Measurements from ENCODE around the gene SLC6A2.

DNA sequence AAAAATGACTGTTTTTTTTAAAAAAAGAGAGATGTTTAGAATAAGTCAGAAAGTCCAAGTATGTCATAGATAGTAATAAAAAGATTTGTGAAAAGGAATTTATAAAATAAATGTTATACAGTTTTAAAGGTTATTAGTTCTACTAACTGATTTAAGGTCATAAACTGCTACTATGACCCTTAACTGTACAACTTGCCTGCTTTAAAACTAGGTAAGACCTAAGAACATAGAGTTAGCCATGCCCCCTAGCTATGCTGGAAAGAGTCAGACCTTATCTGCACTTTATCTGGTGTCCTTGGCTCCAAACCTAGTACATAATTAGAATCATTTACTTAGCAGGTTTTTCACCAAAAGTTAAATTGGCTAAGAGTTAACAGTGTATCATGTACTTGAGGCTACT is 23.5 kb upstream of the SLC6A2 start:
- TF ChIP-seq POLR2A (IDR thresholded peaks at IDR 0.05), result no peak
- TF ChIP-seq, protein P1, sequence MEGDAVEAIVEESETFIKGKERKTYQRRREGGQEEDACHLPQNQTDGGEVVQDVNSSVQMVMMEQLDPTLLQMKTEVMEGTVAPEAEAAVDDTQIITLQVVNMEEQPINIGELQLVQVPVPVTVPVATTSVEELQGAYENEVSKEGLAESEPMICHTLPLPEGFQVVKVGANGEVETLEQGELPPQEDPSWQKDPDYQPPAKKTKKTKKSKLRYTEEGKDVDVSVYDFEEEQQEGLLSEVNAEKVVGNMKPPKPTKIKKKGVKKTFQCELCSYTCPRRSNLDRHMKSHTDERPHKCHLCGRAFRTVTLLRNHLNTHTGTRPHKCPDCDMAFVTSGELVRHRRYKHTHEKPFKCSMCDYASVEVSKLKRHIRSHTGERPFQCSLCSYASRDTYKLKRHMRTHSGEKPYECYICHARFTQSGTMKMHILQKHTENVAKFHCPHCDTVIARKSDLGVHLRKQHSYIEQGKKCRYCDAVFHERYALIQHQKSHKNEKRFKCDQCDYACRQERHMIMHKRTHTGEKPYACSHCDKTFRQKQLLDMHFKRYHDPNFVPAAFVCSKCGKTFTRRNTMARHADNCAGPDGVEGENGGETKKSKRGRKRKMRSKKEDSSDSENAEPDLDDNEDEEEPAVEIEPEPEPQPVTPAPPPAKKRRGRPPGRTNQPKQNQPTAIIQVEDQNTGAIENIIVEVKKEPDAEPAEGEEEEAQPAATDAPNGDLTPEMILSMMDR (IDR thresholded peaks at IDR 0.05), result no peak
- TF ChIP-seq POLR2AphosphoS5 (IDR thresholded peaks at IDR 0.05), result no peak
- TF ChIP-seq EP300 (IDR thresholded peaks at IDR 0.05; ENCODE audit: low read depth), result no peak

Measured in transverse colon (tissue), 4 donors.